Cardiac fibroblast (primary cell): Measurements from ENCODE around the gene RAD9A.
A peak's percentile ranks its signal among the peaks of the same experiment; 100 is the strongest.

ENCODE experiments used
- DNase-seq, 2 donors: peaks; one replicate each; pipeline versions ENCODE4 v3.0.0 to v3.0.0-alpha.2; 2010; ENCODE audit warnings: low read depth in 2 of 2
- H3K4me3 ChIP-seq, 2 donors: replicated peaks in 1 of 2; 1 replicate in 1 of 2; 2 replicates in 1 of 2; pipeline ENCODE4 v1.5.1; 2011; ENCODE audit warnings: low read depth in 2 of 2, low read length in 2 of 2, mild to moderate bottlenecking in 2 of 2, moderate library complexity in 1 of 2
- TF ChIP-seq, protein P1 (sequence below): IDR thresholded peaks from one replicate; pipeline ENCODE4 v1.5.1; 2011; ENCODE audit warnings: low read depth, mild to moderate bottlenecking, low read length, inconsistent platforms

The RAD9A gene

DNA sequence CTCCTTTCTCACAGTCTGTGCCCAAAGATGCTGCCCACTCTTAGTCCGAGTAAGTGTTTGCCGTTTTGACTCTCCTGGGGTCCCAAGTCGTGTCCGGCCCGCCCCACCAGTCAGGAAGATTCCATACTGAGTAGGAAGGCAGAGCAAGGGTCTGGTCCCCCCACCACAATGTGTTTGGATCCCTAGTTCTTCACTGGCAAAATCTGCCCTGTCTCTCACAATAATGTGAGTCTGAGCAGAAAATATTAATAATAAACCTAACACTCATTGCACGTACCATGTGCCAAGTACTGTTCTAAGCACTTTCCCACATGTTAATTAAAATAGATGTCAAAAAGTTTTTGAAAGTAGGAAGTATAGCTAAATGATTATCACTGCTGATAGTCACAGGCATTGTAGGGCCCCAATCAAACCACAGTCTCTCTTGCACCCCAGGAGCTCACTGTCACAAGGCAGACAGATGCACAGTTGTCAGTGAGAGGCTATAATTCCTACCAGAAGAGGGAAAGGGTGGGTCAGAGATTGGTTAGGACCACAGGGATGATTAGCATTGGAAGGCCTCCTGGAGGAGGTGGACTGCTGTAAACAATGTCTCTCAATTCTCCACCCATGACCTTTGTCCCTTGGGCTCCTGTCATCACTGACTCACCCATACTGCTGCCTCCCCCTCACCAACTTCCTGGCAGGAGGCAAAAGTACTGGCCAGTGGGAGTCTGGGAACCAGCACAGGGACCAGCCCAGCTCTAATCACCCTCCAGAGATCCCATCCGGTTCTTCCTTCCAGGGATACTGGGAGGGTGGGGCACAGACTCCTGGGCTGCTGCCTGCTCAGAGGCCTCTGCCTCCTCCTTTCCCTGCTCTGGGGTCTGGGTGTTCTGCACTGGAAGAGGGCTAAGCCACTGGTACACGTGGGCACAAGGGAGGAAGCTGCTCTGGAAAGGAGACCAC, 37.4 kb upstream of the RAD9A start:
- TF ChIP-seq, protein P1, sequence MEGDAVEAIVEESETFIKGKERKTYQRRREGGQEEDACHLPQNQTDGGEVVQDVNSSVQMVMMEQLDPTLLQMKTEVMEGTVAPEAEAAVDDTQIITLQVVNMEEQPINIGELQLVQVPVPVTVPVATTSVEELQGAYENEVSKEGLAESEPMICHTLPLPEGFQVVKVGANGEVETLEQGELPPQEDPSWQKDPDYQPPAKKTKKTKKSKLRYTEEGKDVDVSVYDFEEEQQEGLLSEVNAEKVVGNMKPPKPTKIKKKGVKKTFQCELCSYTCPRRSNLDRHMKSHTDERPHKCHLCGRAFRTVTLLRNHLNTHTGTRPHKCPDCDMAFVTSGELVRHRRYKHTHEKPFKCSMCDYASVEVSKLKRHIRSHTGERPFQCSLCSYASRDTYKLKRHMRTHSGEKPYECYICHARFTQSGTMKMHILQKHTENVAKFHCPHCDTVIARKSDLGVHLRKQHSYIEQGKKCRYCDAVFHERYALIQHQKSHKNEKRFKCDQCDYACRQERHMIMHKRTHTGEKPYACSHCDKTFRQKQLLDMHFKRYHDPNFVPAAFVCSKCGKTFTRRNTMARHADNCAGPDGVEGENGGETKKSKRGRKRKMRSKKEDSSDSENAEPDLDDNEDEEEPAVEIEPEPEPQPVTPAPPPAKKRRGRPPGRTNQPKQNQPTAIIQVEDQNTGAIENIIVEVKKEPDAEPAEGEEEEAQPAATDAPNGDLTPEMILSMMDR = peak; percentile 22
- peak overlapping the region; percentile 29 to 39 for H3K4me3 ChIP-seq
- DNase-seq = peak; percentile 96 to 98

DNA sequence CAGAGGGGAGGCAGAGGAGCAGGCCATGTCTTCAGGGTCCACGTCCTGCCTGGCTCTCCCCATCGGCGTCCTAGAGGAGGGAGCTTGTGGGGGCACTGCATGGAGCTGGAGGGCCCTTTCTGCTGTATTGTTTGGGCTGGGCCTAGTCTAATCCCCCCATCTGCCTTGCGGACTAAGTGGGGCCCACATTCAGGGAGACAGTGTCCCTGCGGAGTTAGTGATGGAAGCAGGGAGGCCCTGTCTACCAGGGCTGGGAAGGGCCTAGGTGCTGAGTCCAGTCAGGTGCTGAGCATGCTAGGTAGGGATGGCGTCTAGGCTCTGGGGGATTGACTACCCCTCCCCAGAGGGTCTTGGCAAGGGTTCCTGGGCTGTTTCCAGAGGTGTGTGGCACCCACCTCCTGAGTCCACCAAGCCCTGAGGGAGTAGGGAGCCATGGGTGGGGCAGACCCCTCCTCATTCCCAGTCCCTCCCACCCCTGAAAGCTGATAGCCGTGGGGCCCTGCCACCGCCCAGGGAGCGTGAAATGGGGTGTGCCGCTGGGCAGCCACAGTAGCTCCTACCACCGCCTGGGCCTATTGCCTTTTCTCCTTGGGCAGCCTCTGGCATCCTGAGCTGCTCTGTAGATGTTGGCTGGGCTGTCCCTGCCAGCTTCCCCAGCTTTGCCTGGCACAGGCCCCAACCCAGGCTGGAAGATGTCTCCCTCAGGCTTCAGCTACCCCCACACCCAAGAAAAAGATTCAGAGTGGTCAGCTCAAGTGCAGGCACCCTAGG, 36.6 kb upstream of the RAD9A start:
- H3K4me3 ChIP-seq = no peak overlapping the region
- no peak for DNase-seq
- TF ChIP-seq, protein P1 = no peak

DNA sequence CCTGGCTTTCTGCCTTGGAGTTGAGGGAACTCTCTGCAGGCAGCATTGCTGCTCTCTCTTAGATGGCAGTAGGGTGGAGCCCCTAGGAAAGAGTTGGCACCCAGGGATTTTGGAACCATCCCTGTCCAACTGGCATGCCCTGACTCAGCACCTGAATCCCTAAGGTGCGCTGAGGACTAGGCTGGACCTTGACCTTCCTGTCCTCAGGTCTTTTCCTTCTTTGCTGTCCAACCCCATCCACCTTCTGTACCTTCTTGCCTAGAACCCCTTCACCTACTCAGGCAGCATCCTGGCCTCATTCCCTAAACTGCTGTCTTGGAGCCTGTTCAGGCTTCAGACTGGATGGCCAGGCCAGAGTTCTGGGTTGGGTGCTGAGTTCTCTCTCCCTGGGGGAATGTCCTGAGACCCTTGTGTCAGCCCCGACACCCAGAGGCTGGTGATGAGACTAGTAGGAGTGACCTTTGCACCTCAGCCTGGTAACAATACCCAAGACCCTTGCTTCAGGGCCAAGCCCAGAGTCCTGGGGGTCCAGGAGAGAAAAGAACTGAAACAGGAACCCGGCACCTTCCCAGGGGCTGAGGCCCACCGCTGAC, 35.9 kb upstream of the RAD9A start:
- no peak for DNase-seq
- H3K4me3 ChIP-seq = no peak overlapping the region
- TF ChIP-seq, protein P1 = no peak

DNA sequence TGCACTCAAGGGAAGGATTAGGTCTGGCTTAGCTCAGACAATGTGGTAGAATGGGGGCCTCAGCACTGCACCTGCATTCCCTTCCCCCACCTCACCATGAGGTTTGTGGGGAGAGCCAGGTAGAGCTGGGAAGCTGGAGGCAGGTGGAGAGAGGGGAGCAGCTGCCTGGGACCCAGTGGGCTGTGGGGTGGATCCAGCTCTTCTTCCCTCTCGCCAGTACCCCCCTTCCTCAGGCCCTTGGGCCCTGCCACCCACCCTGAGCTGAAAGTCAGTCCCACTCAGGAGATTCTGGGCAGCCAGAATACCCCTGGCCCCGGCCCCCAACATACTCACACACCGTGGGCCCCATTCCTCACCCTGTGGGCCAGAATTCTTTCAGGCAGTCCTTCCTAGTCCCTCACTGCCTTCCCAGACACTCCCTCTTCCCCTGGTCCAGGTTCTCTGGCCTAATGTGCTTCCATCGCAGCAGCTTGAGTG, 35.4 kb upstream of the RAD9A start:
- no peak for DNase-seq
- TF ChIP-seq, protein P1 = no peak
- H3K4me3 ChIP-seq = no peak overlapping the region

DNA sequence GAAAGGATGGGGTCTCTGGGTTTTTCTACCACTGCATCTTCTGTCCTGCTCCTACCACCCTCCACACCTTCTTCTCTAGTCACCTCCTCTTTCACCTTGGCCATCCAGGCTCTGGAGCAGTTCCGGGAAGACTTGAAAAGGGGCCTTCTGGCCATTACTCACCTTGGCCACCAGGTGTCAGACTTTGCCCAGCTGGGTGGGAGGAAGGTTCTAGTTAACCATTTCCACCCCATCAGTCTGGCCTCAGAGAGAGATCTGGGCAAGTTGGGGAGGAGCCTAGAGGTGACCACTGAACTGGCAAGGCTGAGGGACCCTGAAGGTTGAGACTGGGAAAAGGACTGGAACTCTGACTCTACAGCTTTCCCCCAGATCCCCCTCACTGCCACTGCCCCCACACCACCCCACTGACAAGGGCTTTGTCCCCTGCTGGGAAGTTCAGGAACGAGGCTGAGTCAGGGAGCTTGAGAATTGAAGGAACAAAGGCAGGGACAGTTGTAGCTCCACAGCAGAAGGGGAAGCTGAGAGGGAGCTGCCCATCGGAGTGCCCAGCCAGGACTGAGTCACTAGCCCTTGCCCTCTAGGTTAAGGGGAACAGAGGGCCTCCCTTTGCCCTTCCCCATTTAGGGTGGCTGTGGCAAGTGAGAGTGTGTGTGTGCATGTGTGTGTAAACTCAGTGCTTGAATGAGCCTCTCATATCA, 34.8 kb upstream of the RAD9A start:
- DNase-seq = peak; percentile 84 to 86
- H3K4me3 ChIP-seq = no peak overlapping the region
- TF ChIP-seq, protein P1 = peak; percentile 96
